Large intestine (tissue), 3 donors: ENCODE measurements around the gene GNAL. TPM values are rescaled to one million over a fixed set of nuclear protein-coding genes. Genes with fewer than 3 reads are reported as not detected.
"Not testable (repeated sequence)": the region's sequence is repeated elsewhere in the genome, so short reads cannot be mapped to it uniquely, and the experiment has no call there.

Experiments used
- DNase-seq, 2 donors: peaks; one replicate each; pipeline versions ENCODE4 v3.0.0 to v3.0.0-alpha.2; 2013
- H3K27ac ChIP-seq: one replicate; pipeline ENCODE4 v1.5.1; 2013; ENCODE audit warnings: low read length
- H3K27me3 ChIP-seq: 2 replicates; pipeline ENCODE4 v1.6.1; 2013; ENCODE audit warnings: low read length; ENCODE audit not compliant: control insufficient read depth, insufficient read depth
- H3K36me3 ChIP-seq: 2 replicates; pipeline ENCODE4 v1.6.1; 2013; ENCODE audit warnings: low read length; ENCODE audit not compliant: control insufficient read depth, insufficient read depth
- H3K4me1 ChIP-seq: one replicate; pipeline ENCODE4 v1.6.1; 2013; ENCODE audit warnings: low read length; ENCODE audit not compliant: control insufficient read depth, insufficient read depth
- H3K4me3 ChIP-seq: one replicate; pipeline ENCODE4 v1.5.1; 2013; ENCODE audit warnings: low read length
- H3K9me3 ChIP-seq: one replicate; pipeline ENCODE4 v1.6.1; 2013; ENCODE audit warnings: mild to moderate bottlenecking, low read depth, low read length, moderate library complexity; ENCODE audit not compliant: control insufficient read depth
- WGBS: methylation state at CpG from one replicate; pipeline ENCODE4 v1.1.5; 2013; ENCODE audit warnings: low lambda C conversion rate; ENCODE audit not compliant: insufficient coverage; 5-methylcytosine and 5-hydroxymethylcytosine counted together
- polyA plus RNA-seq: library from polyadenylated mRNA; unstranded; fragments of 120-200 nt; gene quantifications from one replicate; pipeline ENCODE4 v1.2.1, GENCODE V29; 2013

The GNAL gene
- polyA plus RNA-seq, 1 donor = 4.4 TPM

GRCh38 chr18:11678211-11678610, 10.9 kb upstream of the GNAL start:
- H3K4me1 ChIP-seq = no peaks in the 10 kb centered on the region
- no peak for DNase-seq
- H3K27ac ChIP-seq = no peak overlapping the region
- H3K36me3 ChIP-seq = no peaks in the 10 kb centered on the region
- peaks cover 3% of the 10 kb centered on the region for H3K27me3 ChIP-seq
- WGBS = 56% methylated on average over 1 of the region's 3 CpGs
- no peaks in the 10 kb centered on the region for H3K9me3 ChIP-seq
- no peak overlapping the region for H3K4me3 ChIP-seq

GRCh38 chr18:11689669-11690565, 853 bp downstream of the GNAL start:
- Histone ChIP-seq H3K27me3 (peaks cover 44% of the 10 kb centered on the region), H3K4me3 (peak overlapping the region; percentile 21), H3K36me3 (no peaks in the 10 kb centered on the region), H3K9me3 (no peaks in the 10 kb centered on the region), H3K4me1 (peaks cover 4% of the 10 kb centered on the region), H3K27ac (no peak overlapping the region)
- WGBS = no CpG with 5 or more reads among the region's 72 CpGs
- DNase-seq = peak; percentile 15 to 45

DNA sequence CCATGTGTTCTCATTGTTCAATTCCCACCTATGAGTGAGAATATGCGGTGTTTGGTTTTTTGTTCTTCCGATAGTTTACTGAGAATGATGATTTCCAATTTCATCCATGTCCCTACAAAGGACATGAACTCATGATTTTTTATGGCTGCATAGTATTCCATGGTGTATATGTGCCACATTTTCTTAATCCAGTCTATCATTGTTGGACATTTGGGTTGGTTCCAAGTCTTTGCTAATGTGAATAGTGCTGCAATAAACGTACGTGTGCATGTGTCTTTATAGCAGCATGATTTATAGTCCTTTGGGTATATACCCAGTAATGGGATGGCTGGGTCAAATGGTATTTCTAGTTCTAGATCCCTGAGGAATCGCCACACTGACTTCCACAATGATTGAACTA, 1.6 kb downstream of the GNAL start:
- not testable (repeated sequence) for DNase-seq, H3K36me3 ChIP-seq, H3K27ac ChIP-seq, H3K9me3 ChIP-seq, H3K4me1 ChIP-seq, H3K4me3 ChIP-seq
- no CpG with 5 or more reads among the region's 5 CpGs for WGBS
- peaks cover 44% of the 10 kb centered on the region for H3K27me3 ChIP-seq

GRCh38 chr18:11695736-11696135, 6.7 kb downstream of the GNAL start:
- Histone ChIP-seq H3K4me1 (no peaks in the 10 kb centered on the region), H3K27ac (no peak overlapping the region), H3K9me3 (no peaks in the 10 kb centered on the region), H3K36me3 (no peaks in the 10 kb centered on the region), H3K27me3 (peaks cover 20% of the 10 kb centered on the region), H3K4me3 (no peak overlapping the region)
- WGBS = no CpG with 5 or more reads among the region's 2 CpGs
- no peak for DNase-seq

DNA sequence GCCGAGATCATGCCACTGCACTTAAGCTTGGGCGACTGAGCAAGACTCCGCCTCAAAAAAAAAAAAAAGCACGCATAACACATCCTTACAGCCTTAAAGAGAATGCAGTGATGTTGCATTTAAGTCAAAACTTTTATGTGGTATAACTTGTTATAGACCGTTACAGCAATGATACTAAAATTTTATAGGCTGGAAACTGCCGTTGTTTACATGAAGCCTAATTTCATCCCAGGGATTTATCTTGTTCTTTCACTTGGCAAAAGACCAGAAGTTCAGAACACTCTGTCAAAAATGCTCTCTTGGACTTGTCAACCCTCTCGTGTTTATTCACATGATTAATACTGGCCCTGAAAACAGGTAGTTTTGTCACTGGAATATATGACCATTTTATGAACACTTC, 7.4 kb downstream of the GNAL start:
- no peaks in the 10 kb centered on the region for H3K36me3 ChIP-seq
- H3K27ac ChIP-seq = no peak overlapping the region
- no peaks in the 10 kb centered on the region for H3K9me3 ChIP-seq
- H3K4me1 ChIP-seq = no peaks in the 10 kb centered on the region
- H3K4me3 ChIP-seq = no peak overlapping the region
- peaks cover 20% of the 10 kb centered on the region for H3K27me3 ChIP-seq
- WGBS = no CpG with 5 or more reads among the region's 7 CpGs
- DNase-seq = no peak

- no peaks in the 10 kb centered on the region for H3K4me1 ChIP-seq
- no peaks in the 10 kb centered on the region for H3K9me3 ChIP-seq
- no peak overlapping the region for H3K4me3 ChIP-seq
- H3K36me3 ChIP-seq = no peaks in the 10 kb centered on the region
- no CpG with 5 or more reads among the region's 6 CpGs for WGBS
- H3K27ac ChIP-seq = no peak overlapping the region
- DNase-seq = no peak
- H3K27me3 ChIP-seq = peaks cover 5% of the 10 kb centered on the region
These were observed 11.8 kb downstream of the GNAL start for GRCh38 chr18:11700876-11701275.

DNA sequence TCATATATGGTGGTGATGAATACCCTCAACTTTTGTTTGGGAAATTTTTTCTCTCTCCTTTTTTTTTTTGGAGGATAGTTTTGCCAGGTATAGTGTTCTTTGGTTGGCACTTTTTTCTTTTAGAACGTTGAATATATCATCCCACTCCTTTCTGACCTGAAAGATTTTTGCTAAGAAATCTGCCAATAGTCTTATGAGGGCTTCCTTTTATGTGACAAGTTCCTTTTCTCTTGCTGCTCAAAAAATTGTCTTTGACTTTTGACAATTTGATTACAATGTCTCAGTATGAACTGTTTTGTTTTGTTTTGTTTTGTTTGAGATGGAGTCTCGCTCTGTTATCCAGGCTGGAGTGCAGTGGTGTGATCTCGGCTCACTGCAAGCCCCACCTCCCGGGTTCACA, 21.5 kb downstream of the GNAL start:
- peaks cover 4% of the 10 kb centered on the region for H3K27me3 ChIP-seq
- no peaks in the 10 kb centered on the region for H3K4me1 ChIP-seq
- no peaks in the 10 kb centered on the region for H3K36me3 ChIP-seq
- DNase-seq = no peak
- no peaks in the 10 kb centered on the region for H3K9me3 ChIP-seq
- 100% methylated on average over 1 of the region's 4 CpGs for WGBS
- no peak overlapping the region for H3K4me3 ChIP-seq
- no peak overlapping the region for H3K27ac ChIP-seq

DNA sequence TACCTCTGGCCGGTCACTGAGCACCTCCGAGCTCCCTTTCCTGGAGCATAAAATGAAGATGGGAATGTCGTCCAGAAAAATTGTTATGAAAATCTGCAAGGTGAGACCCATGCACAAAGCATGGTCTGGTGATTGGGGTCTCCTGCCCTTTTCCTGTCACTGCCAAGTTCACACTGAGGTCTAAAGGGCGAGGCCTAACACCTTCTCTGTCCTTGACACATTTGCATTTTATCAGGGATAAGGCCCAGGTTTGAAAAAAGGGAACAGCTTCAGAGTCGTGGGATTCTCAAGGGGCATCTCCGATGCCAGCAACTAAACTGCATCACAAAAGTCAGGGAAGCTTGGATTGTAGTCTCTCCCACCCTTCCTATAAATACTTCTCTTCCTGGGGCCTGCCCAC, 24.7 kb downstream of the GNAL start:
- DNase-seq = no peak
- whole genome bisulfite sequencing = no CpG with 5 or more reads among the region's 6 CpGs
- Histone ChIP-seq H3K4me1 (no peaks in the 10 kb centered on the region), H3K27me3 (peaks cover 4% of the 10 kb centered on the region), H3K27ac (no peak overlapping the region), H3K36me3 (no peaks in the 10 kb centered on the region), H3K4me3 (no peak overlapping the region), H3K9me3 (peaks cover 6% of the 10 kb centered on the region)

- no peak for DNase-seq
- H3K27ac ChIP-seq = no peak overlapping the region
- peaks cover 4% of the 10 kb centered on the region for H3K27me3 ChIP-seq
- WGBS = 0% methylated on average over 1 of the region's 7 CpGs
- H3K36me3 ChIP-seq = no peaks in the 10 kb centered on the region
- peaks cover 6% of the 10 kb centered on the region for H3K9me3 ChIP-seq
- H3K4me1 ChIP-seq = no peaks in the 10 kb centered on the region
- no peak overlapping the region for H3K4me3 ChIP-seq
These were observed 25.3 kb downstream of the GNAL start for GRCh38 chr18:11714244-11714918.

DNA sequence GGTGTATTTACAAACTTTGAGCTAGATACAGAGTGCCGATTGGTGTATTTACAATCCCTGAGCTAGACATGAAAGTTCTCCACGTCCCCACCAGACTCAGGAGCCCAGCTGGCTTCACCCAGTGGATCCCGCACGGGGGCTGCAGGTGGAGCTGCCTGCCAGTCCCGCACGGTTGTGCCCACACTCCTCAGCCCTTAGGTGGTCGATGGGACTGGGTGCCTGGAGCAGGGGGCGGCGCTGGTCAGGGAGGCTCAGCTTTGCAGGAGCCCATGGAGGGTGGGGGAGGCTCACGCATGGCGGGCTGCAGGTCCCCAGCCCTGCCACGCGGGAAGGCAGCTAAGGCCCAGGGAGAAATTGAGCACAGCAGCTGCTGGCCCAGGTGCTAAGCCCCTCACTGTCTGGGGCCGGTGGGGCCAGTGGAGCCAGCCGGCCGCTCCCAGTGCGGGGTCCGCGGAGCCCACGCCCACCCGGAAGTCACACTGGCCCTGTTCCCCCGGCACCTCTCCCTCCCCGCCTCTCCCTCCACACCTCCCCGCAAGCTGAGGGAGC, 27.8 kb downstream of the GNAL start:
- DNase-seq, H3K27me3 ChIP-seq: not testable (repeated sequence)

More for the DNA sequence above, 27.8 kb downstream of the GNAL start:
- not testable (repeated sequence) for H3K36me3 ChIP-seq, H3K27ac ChIP-seq, H3K9me3 ChIP-seq, H3K4me3 ChIP-seq, H3K4me1 ChIP-seq
- no CpG with 5 or more reads among the region's 24 CpGs for WGBS
